Superior temporal gyrus (tissue), 1 donor: ENCODE data around the gene PLS3.
A peak's percentile ranks its signal among the peaks of the same experiment; 100 is the strongest.
"Not testable (repeated sequence)": the region's sequence is repeated elsewhere in the genome, so short reads cannot be mapped to it uniquely, and the experiment has no call there.

ENCODE experiments used
- DNase-seq: peaks from one replicate; pipeline ENCODE4 v3.0.0-alpha.2; 2016; ENCODE audit errors: extremely low spot score

Gene PLS3

DNA sequence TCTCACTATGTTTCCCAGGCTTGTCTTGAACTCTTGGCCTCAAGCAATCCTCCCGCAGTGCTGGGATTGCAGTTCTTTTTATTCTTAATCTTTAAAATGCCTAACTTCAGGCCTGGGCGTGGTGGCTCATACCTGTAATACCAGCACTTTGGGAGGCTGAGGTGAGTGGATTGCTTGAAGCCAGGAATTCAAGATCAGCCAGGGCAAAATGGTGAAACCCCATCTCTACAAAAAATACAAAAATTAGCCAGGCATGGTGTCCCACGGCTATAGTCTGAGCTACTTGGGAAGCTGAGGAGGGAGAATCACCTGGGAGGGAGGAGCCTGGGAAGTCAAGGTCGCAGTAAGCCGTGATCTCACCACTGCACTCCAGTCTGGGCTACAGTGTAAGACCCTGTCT is 45.9 kb downstream of the PLS3 start:
- DNase-seq, result no peak

DNA sequence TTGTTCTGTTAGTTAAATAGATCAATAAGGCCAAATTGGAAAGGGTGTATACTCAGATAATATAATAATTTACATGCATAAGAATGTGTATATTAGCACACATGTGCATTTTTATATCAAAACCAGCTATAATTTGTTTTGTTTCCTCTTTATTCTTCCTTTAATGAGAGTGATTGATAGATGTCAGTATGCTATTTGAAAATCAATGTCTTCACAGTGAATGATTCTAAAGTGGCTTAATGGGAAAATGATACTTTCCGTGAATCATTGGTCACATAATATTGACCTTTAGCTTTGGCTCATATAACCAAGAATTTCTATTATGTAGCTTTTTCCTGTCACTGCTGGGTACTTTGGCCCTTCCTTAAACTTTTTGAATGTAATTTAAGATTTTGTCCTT is 48.6 kb downstream of the PLS3 start:
- no peak for DNase-seq

DNA sequence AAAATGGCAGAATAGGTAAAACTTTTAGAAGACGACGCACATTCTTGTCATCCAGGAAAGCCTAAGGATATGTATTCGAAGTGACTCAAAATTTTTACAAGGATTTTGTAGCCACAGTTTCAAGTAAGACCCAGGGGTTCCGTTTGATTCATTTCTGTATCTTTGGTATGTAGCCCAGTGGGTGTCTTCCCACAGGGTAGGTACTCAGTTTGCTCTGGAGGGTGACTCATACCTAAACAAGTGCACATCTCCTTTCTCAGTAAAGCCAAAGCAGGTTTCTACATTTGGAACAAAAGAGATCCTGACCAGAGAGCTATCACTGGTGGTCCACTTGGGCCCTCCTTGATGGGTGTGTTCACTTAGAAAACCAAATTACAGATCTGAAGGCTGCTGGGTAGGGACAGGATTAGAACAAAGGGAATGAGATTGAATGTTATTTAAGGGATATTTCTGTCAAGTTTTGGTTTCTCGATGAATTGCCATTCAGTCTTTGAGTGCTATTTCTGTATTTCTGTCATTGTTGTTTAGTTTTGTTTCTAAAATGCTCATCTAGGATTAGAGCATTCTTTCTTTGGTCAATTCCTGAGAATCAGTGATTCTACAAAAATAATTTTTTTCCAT is 56.1 kb downstream of the PLS3 start:
- DNase-seq, result peak; percentile 15

DNA sequence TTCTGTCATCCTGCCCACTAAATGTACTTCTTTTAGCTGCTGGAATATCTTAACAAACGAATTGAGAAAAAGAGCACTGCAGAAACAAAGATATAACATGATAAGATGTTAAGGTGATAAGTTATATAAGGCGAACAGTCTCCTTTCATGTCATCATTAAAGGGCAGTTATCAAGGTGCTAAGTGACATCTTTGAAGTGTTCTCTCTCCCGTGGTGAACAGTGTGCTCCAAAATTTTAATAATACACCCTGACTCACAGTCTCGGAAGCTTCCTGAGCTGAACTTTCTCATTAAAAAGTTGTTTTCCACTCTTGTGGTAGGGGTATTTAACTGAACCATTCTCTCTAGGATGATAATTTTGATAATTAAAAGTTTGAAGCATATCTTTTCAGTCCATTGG is 61.6 kb downstream of the PLS3 start:
- DNase-seq, result no peak

DNA sequence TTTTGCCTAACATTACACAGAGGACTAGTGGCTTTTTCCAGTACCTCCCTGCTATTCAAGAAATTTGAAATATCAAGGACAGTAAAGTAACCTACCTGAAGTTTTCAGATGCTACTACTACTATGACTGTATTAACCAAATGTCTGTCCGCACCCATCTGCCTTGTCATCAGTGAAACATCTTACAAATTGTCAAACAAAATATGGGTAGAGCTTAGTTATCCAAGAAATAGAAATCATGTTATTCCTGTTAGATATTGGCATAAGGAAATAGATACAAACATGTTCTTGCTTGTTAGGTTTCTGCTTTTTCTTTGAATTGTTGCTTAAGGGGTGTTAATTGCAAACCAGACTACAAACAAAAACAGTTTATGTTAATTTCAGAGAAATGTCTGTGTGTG is 63.9 kb downstream of the PLS3 start:
- no peak for DNase-seq

DNA sequence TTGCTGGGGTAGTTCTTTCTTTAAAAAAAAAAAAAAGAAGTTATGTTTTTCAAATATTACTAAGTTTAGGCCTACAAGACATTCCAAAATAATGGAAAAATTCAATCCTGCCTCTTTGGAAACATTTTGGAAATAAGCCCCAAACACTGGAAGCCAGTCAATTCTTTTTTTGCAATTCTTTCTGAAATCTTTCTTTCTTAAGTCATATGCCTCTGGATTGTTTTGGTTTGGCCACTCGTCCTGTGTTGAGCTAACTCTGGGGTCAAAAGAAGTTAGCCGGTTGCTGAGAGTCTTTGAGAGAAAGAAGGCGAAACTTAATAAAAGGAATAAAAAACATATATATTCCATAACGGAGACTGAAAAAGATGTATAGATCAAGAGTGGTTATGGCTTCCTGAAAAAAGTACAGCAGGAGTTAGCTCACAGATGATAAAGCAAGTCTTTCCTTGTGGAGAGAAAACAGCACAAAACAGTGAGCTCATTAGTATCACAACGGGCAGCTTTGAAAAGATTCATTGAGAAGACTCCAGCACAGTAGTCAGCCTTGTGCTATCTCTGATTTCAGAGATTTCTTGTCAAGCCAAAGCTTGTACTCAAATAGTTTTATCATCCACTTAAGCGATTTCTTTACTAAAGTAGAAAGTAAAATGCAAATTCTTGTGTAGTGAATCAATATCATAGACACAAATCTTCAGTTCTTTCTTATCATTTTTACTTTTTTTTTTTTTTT is 64.8 kb downstream of the PLS3 start:
- peak; percentile 80 for DNase-seq

DNA sequence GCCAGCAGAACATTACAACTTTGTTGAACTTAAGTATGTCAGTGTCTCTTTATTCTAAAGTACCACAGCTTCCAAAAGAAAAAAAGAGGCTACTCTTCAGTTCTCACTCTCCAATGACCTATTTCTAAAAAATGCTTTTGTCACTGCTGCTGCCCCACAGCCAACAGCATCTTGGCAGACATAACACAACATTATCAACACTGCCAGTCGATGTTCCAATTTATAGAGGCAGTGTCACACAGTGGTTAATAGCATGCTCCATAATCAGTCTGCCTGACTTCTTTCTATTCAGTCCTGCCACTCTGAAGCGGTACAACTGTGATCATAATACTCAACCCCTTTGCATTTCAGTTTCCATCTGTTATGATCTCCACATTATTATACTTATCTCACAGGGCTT is 69.2 kb downstream of the PLS3 start:
- DNase-seq, result no peak

DNA sequence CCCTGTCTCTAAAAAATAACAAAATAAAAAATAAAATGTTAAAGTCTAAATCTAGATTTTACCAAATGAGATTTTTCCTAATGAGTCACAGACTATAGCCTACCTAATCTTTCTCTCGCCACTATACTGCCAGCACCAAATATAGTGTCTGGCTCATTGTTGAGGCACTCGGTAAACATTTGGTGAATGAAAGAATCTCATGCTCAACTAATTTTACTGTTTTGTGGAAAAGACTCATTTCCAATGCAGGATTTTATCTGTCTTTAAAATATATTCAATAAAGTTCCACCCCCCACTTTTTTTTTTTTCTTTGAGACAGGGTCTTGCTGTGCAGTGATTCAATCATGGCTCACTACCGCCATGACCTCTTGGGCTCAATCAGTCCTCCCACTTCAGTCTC is 71.5 kb downstream of the PLS3 start:
- no peak for DNase-seq

DNA sequence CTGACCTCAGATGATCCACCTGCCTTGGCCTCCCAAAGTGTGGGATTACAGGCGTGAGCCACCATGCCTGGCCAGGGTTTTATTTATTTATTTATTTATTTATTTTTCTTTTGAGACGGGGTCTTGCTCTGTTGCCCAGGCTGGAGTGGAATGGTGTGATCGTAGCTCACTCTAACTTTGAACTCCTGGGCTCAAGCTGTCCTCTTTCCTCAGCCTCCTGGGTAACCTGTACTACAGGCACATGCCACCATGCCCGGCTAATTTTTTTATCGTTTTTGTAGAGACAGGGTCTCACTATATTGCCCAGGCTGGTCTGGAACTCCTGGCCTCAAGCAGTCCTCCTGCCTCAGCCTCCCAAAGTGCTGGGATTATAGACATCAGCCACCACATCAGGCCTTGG is 72.4 kb downstream of the PLS3 start:
- not testable (repeated sequence) for DNase-seq

DNA sequence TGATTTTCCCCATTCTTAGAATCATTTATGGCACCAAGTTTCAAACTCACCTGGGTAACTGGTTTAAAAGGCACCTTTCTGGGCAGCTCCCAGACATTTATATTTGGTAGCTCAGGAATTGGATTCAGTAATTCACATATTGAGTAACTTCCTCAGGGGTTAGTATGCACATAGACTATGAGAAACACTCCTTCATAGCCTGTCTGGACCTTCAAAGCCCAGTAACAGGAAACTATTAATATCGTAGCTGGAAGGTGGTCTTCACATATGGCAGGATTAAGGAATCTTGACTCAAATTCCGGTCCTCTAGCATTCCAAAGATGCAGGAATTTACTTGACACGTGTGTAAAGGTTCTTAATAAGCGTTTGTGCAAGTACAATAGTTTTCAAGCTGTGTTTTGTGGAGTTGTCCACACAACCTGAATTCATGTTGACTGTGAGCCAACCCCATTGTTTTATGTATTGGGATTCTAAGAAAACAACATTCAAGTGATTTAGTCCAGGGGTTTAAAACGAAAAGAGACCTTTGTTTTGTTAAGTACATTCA is 78.4 kb downstream of the PLS3 start:
- no peak for DNase-seq

DNA sequence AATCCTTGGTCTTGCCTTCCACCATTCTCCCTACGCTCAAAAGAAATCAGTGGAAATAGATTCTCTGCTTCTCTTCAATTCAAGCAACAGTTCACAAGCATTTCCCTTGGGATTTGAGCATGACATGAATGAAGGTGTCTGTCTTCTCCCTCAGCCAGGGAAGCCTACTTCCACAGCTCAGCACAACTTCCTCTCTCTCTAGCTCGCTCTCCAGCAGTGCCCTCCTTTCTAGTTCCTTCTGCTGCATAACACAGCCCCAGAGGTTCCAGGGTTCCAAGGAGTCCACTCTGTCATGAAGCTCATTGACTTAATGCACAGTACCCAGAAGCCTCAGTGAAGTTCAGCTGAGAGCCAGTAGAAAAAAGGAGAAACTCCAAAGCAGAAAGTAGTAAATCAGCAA is 81.3 kb downstream of the PLS3 start:
- no peak for DNase-seq

DNA sequence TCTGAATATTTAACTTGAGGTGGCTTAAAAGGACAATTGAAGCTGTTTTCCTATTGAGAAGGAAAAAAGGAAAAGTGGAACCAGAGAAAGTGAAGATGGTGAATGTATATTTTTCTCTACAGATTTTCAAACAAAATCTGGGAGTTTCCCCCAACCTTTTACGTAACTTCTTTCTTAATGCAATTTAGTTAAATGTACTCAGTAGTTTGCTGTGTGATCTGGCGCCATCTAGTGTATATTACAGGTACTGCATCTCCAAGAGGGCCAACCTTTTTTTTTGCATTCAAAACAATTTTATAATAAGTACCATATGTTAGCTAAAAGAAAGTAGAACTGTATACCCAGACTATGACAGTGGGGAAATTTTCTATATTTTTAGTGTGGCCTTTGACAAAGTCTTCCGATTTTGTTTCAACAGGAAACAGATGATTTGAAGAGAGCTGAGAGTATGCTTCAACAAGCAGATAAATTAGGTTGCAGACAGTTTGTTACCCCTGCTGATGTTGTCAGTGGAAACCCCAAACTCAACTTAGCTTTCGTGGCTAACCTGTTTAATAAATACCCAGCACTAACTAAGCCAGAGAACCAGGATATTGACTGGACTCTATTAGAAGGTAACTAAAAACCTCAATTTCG is 82.0 kb downstream of the PLS3 start:
- peak; percentile 79 for DNase-seq

DNA sequence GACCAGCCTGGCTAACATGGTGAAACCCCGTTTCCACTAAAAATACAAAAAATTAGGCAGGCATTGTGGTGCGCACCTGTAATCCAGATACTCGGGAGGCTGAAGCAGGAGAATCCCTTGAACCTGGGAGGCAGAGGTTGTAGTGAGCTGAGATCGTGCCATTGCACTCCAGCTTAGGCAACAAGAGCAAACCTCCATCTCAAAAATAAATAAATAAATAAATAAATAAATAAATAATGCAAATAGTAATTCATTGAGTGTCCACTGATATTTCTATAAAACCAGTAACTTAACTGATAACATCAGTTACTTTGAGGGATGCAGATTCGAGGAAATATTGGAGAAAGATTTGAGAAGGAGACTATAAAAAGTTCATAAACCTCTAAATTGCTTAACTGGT is 83.4 kb downstream of the PLS3 start:
- not testable (repeated sequence) for DNase-seq

DNA sequence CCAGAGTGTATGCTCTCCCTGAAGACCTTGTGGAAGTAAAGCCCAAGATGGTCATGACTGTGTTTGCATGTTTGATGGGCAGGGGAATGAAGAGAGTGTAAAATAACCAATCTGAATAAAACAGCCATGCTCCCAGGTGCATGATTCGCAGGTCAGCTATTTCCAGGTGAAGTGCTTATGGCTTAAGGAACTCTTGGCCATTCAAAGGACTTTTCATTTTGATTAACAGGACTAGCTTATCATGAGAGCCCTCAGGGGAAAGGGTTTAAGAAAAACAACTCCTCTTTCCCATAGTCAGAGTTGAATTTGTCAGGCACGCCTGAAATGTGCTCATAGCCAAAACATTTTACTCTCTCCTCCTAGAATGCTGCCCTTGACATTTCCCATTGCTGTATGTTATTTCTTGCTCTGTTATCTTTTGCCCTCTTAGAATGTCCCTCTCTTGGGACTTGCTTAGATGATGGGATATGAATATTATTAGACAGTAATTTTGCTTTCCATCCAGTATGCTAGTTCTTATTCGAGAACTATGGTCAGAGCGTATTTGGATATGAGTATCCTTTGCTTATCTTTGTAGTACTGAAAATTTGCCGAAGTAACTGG is 88.6 kb downstream of the PLS3 start:
- DNase-seq, result no peak

DNA sequence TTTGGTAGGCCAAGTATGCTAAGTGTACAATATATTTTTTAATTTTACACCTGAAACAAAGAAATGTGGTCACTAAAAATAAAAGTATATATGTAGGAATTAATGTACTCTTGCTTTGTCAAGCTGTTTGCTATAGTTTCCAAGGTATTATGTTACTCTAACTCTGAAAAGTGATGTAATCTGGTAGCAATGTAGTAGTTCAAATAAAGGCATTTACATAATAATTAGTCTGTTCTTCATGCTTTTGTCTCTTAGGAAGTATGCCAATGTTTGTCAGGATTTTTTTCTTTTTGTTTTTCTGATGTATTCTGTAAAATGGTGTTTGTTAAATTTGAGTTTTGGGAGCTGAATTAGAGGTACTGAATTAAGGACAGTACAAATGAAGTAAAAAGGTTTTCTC is 89.5 kb downstream of the PLS3 start:
- DNase-seq, result no peak

DNA sequence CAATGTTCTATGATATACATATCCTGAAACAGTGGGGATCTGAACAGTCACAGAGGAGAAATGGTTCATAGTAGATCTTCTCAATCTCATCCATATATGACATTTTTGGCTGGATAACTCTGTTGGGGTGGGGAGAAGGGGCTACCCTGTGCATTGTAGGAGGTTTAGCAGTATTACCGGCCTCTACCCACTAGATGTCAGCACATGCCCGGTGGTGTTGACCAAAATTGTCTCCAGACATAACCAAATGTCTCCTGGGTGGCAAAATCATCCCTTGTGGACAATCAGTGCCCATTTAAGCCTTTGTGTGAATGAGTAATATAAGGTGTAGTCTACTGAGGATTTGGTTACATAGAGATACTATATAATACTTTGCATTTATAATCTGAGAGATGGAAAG is 89.9 kb downstream of the PLS3 start:
- peak; percentile 44 for DNase-seq

DNA sequence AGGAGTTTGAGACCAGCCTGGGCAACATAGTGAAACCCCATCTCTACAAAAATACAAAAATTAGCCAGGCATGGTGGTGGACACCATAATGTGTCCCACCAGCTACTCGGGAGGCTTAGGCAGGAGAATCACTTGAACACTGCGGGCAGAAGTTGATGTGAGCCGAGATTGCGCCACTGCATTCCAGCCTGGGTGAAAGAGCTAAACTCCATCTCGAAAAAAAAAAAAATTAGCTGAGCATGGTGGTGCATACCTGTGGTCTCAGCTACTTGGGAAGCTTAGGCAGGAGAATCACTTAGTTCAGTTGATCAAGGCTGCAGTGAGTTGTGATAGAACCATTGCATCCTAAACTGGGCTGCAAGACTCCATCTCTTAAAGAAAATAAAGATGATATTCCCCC is 91.2 kb downstream of the PLS3 start:
- DNase-seq, result no peak

DNA sequence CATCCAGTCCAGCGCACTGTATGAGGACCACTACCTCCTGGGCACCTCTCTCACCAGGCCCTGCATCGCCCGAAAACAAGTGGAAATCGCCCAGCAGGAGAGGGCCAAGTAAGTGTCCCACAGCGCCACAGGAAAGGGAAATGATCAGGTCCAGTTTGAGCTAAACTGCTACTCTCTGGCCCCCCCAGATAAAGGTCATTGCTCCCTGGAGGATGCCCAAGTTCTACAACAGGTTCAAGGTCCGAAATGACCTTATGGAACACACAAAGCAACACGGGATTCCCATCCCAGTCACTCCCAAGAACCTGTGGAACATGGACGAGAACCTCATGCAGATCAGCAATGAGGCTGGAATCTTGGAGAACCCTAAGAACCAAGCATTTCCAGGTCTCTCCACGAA is 104.1 kb downstream of the PLS3 start:
- no peak for DNase-seq

DNA sequence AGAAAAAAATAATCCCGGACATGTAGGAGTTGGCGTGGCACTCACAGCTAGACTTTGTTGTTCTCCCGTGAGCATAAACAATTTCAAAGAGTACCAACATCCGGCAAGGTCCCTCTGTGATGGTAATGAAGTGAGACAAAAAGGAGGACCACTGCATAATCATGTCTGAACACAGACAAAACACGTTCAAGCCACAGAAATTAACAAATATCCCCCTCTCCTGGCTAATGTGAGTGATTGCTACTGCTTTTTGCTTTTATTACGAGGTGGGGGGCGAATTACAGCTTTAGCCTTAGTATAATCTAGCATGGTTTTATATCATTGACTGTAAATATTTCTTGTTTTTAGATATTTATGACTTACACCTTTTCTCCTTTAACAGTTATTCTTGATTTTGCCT is 118.5 kb downstream of the PLS3 start:
- peak; percentile 27 for DNase-seq

DNA sequence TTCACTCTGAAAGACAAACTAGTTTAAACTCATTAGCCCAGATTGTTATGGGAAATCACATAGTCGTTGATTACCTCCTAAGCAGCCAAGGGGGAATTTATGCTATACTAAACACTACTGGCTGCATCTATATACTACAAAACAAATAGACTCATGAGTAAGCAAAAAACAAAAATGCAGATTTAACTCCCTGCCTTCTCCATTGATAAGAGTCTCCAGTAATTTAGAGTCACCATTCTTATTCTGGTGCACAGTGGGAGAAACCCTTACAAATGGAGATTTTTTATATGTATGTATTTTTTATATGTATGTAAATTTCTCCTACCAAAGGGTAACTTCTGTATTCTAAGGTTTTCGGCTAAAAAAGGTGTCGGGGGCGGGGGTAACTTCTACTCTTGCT is 126.6 kb downstream of the PLS3 start:
- no peak for DNase-seq

DNA sequence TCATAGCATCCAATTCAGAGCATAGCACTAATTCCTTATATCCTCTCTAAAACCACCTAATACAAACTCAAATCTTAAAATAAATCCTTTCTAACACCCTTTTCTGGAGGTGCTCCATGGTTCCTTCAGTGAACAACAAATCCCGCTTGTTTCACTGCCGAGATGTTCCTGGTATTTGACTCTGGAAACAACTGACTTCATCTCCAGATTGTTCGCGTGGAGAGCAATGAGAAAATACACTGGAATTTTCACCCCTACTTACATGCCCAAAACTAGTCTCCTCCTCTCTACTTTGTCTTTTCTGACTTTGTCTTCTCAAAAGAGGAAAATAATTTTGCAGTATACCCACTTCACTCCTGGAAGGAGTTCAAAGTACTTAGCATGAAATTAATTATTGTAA is 129.0 kb downstream of the PLS3 start:
- DNase-seq, result peak; percentile 26

DNA sequence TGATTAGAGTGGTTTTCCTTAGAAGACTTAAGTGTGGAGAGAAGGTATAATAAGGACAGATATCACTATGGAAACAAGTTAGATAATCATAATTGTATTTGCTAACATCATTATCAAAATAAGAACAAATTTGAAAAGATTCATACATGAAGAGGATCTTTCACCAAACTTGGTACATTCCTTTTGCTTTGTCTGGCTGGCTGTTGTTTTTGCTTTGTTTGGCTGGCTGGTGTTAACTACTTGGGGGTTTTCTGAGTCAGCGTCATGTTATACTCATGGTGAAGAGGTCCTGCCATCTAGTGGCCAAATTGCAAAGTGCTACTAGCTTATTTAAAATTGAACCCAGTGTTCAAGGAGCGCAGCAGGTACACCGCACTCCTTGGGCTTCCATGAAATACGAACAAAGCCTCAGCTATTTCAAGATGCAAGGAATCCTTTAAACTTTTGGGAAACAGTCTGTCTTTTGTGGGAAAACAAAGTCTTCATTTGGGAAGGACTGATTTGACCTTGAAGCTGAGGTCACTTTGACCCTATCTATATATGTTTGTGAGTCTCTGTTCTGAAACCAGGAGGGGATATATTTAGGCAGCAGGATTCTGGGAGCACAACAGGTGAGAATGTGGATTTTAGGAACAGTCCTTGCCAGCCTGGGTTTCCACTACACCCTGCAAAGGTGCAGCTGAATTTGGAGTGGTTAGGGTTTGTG is 129.7 kb downstream of the PLS3 start:
- peak; percentile 85 for DNase-seq
